Measurements from ENCODE around the gene BHLHA9. TPM values are rescaled to one million over a fixed set of nuclear protein-coding genes. Genes with fewer than 3 reads are reported as not detected.
A peak's percentile ranks its signal among the peaks of the same experiment; 100 is the strongest.

BHLHA9 gene
- polyA plus RNA-seq, 1 donor: not detected

- Histone ChIP-seq H3K4me3 (ENCODE audit: low read length) (no peak overlapping the region), H3K9me3 (ENCODE audit: control insufficient read depth, low read depth, low read length) (peaks cover 6% of the 10 kb centered on the region), H3K27ac (ENCODE audit: low read length) (no peak overlapping the region), H3K36me3 (ENCODE audit: control insufficient read depth, insufficient read depth, low read length) (no peaks in the 10 kb centered on the region), H3K27me3 (ENCODE audit: control insufficient read depth, insufficient read depth, low read length) (peaks cover 7% of the 10 kb centered on the region), H3K4me1 (ENCODE audit: control insufficient read depth, insufficient read depth, low read length) (no peaks in the 10 kb centered on the region)
- no peak for DNase-seq
- WGBS (ENCODE audit: insufficient coverage, low lambda C conversion rate): 60% methylated on average over 5 of the region's 16 CpGs
Observed at GRCh38 chr17:1251866-1252608, 18.2 kb upstream of the BHLHA9 start.

- WGBS (ENCODE audit: insufficient coverage, low lambda C conversion rate): no CpG with 5 or more reads among the region's 6 CpGs
- peaks cover 25% of the 10 kb centered on the region for H3K27me3 ChIP-seq (ENCODE audit: control insufficient read depth, insufficient read depth, low read length)
- no peak for DNase-seq
Observed at GRCh38 chr17:1255041-1255440, 15.2 kb upstream of the BHLHA9 start.

DNA sequence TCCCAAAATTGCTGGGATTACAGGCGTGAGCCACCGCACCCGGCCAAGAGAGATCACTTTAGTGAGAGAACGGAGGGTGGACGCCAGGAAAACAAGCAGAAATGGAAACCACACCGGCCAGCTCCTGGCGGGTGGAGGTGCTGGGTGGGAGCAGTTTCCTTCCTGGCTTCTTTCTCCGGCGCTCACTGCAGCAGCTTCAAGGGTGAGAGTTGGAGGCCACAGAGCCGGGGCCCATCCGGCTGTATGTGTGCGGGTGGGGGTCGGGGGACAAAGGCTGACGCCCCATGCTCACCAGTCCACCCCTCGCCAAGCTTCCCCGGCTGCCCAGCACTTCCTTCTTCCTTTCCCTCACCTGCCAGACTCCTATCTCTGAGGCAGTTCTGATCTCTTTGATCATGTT, 13.5 kb upstream of the BHLHA9 start:
- DNase-seq: no peak
- Histone ChIP-seq H3K27ac (ENCODE audit: low read length) (no peak overlapping the region), H3K36me3 (ENCODE audit: control insufficient read depth, insufficient read depth, low read length) (no peaks in the 10 kb centered on the region), H3K4me3 (ENCODE audit: low read length) (no peak overlapping the region), H3K4me1 (ENCODE audit: control insufficient read depth, insufficient read depth, low read length) (peaks cover 3% of the 10 kb centered on the region), H3K9me3 (ENCODE audit: control insufficient read depth, low read depth, low read length) (peaks cover 9% of the 10 kb centered on the region), H3K27me3 (ENCODE audit: control insufficient read depth, insufficient read depth, low read length) (peaks cover 34% of the 10 kb centered on the region)
- 83% methylated on average over 2 of the region's 16 CpGs for WGBS (ENCODE audit: insufficient coverage, low lambda C conversion rate)

More at GRCh38 chr17:1255041-1255440, 15.2 kb upstream of the BHLHA9 start:
- peaks cover 3% of the 10 kb centered on the region for H3K4me1 ChIP-seq (ENCODE audit: control insufficient read depth, insufficient read depth, low read length)
- no peaks in the 10 kb centered on the region for H3K36me3 ChIP-seq (ENCODE audit: control insufficient read depth, insufficient read depth, low read length)
- no peak overlapping the region for H3K27ac ChIP-seq (ENCODE audit: low read length)
- H3K4me3 ChIP-seq (ENCODE audit: low read length): no peak overlapping the region
- H3K9me3 ChIP-seq (ENCODE audit: control insufficient read depth, low read depth, low read length): peaks cover 9% of the 10 kb centered on the region

- peak overlapping the region; percentile 43 for H3K4me3 ChIP-seq (ENCODE audit: low read length)
- H3K27ac ChIP-seq (ENCODE audit: low read length): no peak overlapping the region
- WGBS (ENCODE audit: insufficient coverage, low lambda C conversion rate): no CpG with 5 or more reads among the region's 43 CpGs
- DNase-seq: no peak
- H3K36me3 ChIP-seq (ENCODE audit: control insufficient read depth, insufficient read depth, low read length): no peaks in the 10 kb centered on the region
- peaks cover 3% of the 10 kb centered on the region for H3K4me1 ChIP-seq (ENCODE audit: control insufficient read depth, insufficient read depth, low read length)
- H3K27me3 ChIP-seq (ENCODE audit: control insufficient read depth, insufficient read depth, low read length): peaks cover 32% of the 10 kb centered on the region
- H3K9me3 ChIP-seq (ENCODE audit: control insufficient read depth, low read depth, low read length): peaks cover 9% of the 10 kb centered on the region
Observed at GRCh38 chr17:1260086-1260769, 10.0 kb upstream of the BHLHA9 start.

GRCh38 chr17:1260770-1261161, 9.5 kb upstream of the BHLHA9 start:
- Histone ChIP-seq H3K4me3 (ENCODE audit: low read length) (no peak overlapping the region), H3K36me3 (ENCODE audit: control insufficient read depth, insufficient read depth, low read length) (no peaks in the 10 kb centered on the region), H3K9me3 (ENCODE audit: control insufficient read depth, low read depth, low read length) (peaks cover 9% of the 10 kb centered on the region), H3K27ac (ENCODE audit: low read length) (no peak overlapping the region), H3K27me3 (ENCODE audit: control insufficient read depth, insufficient read depth, low read length) (peaks cover 30% of the 10 kb centered on the region), H3K4me1 (ENCODE audit: control insufficient read depth, insufficient read depth, low read length) (peaks cover 3% of the 10 kb centered on the region)
- no CpG with 5 or more reads among the region's 6 CpGs for WGBS (ENCODE audit: insufficient coverage, low lambda C conversion rate)
- DNase-seq: no peak

- no CpG with 5 or more reads among the region's 9 CpGs for WGBS (ENCODE audit: insufficient coverage, low lambda C conversion rate)
- Histone ChIP-seq H3K9me3 (ENCODE audit: control insufficient read depth, low read depth, low read length) (peaks cover 5% of the 10 kb centered on the region), H3K27me3 (ENCODE audit: control insufficient read depth, insufficient read depth, low read length) (peaks cover 22% of the 10 kb centered on the region), H3K4me3 (ENCODE audit: low read length) (no peak overlapping the region), H3K36me3 (ENCODE audit: control insufficient read depth, insufficient read depth, low read length) (no peaks in the 10 kb centered on the region), H3K27ac (ENCODE audit: low read length) (no peak overlapping the region), H3K4me1 (ENCODE audit: control insufficient read depth, insufficient read depth, low read length) (peaks cover 6% of the 10 kb centered on the region)
- DNase-seq: no peak
Observed at GRCh38 chr17:1264196-1264595, 6.0 kb upstream of the BHLHA9 start.

GRCh38 chr17:1267471-1267943, 2.7 kb upstream of the BHLHA9 start:
- WGBS (ENCODE audit: insufficient coverage, low lambda C conversion rate): no CpG with 5 or more reads among the region's 17 CpGs
- Histone ChIP-seq H3K27ac (ENCODE audit: low read length) (peak overlapping the region; percentile 77), H3K4me1 (ENCODE audit: control insufficient read depth, insufficient read depth, low read length) (peaks cover 3% of the 10 kb centered on the region), H3K36me3 (ENCODE audit: control insufficient read depth, insufficient read depth, low read length) (no peaks in the 10 kb centered on the region), H3K9me3 (ENCODE audit: control insufficient read depth, low read depth, low read length) (no peaks in the 10 kb centered on the region), H3K4me3 (ENCODE audit: low read length) (peak overlapping the region; percentile 96), H3K27me3 (ENCODE audit: control insufficient read depth, insufficient read depth, low read length) (peaks cover 32% of the 10 kb centered on the region)
- DNase-seq: peak in 1 of 2 donors; percentile 30

DNA sequence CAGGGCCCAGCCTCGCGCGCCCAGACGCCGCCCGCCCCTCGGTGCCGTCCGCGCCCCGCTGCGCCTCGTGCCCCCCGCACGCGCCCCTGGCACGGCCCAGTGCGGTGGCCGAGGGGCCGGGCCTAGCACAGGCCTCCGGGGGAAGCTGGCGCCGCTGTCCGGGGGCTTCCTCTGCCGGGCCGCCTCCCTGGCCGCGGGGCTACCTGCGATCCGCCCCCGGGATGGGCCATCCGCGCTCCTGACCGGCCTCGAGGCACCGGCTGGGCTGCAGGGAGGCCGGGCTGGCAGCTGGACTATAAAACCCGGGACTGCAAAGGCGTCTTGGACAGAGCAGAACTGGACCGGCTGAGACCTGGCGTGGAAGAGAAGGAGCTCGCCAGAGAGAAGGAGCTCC, 783 bp downstream of the BHLHA9 start:
- DNase-seq: no peak
- H3K27ac ChIP-seq (ENCODE audit: low read length): no peak overlapping the region
- WGBS (ENCODE audit: insufficient coverage, low lambda C conversion rate): no CpG with 5 or more reads among the region's 42 CpGs
- no peaks in the 10 kb centered on the region for H3K9me3 ChIP-seq (ENCODE audit: control insufficient read depth, low read depth, low read length)
- peaks cover 44% of the 10 kb centered on the region for H3K27me3 ChIP-seq (ENCODE audit: control insufficient read depth, insufficient read depth, low read length)
- H3K4me1 ChIP-seq (ENCODE audit: control insufficient read depth, insufficient read depth, low read length): peaks cover 3% of the 10 kb centered on the region
- no peak overlapping the region for H3K4me3 ChIP-seq (ENCODE audit: low read length)
- H3K36me3 ChIP-seq (ENCODE audit: control insufficient read depth, insufficient read depth, low read length): no peaks in the 10 kb centered on the region

- Histone ChIP-seq H3K27me3 (ENCODE audit: control insufficient read depth, insufficient read depth, low read length) (peaks cover 44% of the 10 kb centered on the region), H3K27ac (ENCODE audit: low read length) (no peak overlapping the region), H3K4me3 (ENCODE audit: low read length) (no peak overlapping the region), H3K36me3 (ENCODE audit: control insufficient read depth, insufficient read depth, low read length) (no peaks in the 10 kb centered on the region), H3K4me1 (ENCODE audit: control insufficient read depth, insufficient read depth, low read length) (peaks cover 3% of the 10 kb centered on the region), H3K9me3 (ENCODE audit: control insufficient read depth, low read depth, low read length) (no peaks in the 10 kb centered on the region)
- no CpG with 5 or more reads among the region's 18 CpGs for WGBS (ENCODE audit: insufficient coverage, low lambda C conversion rate)
- DNase-seq: no peak
Observed at GRCh38 chr17:1271441-1271840, 1.2 kb downstream of the BHLHA9 start.

DNA sequence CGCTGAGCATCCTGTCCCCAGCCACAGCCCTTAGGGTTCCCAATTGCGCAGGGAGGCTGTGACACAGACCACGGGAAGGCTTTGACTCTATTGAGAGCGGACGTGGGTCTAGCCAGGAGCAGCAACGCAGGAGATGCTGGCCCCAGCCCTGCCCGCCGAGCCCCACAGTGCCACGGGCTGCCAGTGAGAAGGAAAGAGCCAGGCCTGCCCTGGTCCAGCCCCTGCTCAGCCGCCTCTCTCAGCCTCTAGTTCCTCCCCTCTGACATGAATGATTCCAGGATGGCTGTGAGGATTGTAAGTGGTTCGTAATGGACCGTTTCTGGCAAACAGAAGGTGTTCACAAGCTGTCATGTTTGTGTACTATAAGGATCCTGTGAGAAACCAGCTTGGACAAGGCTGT, 2.5 kb downstream of the BHLHA9 start:
- H3K27ac ChIP-seq (ENCODE audit: low read length): no peak overlapping the region
- no peaks in the 10 kb centered on the region for H3K36me3 ChIP-seq (ENCODE audit: control insufficient read depth, insufficient read depth, low read length)
- no peak overlapping the region for H3K4me3 ChIP-seq (ENCODE audit: low read length)
- H3K27me3 ChIP-seq (ENCODE audit: control insufficient read depth, insufficient read depth, low read length): peaks cover 47% of the 10 kb centered on the region
- H3K9me3 ChIP-seq (ENCODE audit: control insufficient read depth, low read depth, low read length): no peaks in the 10 kb centered on the region
- H3K4me1 ChIP-seq (ENCODE audit: control insufficient read depth, insufficient read depth, low read length): peaks cover under 1% of the 10 kb centered on the region
- no CpG with 5 or more reads among the region's 12 CpGs for WGBS (ENCODE audit: insufficient coverage, low lambda C conversion rate)
- DNase-seq: no peak
